NCI-H1048 (cell line): Measurements from ENCODE around the gene BOD1L1.

Experiments
- DNase-seq: peaks from one replicate; lab custom pipeline; 2025; lab: John Stamatoyannopoulos, UW

The BOD1L1 gene

DNA sequence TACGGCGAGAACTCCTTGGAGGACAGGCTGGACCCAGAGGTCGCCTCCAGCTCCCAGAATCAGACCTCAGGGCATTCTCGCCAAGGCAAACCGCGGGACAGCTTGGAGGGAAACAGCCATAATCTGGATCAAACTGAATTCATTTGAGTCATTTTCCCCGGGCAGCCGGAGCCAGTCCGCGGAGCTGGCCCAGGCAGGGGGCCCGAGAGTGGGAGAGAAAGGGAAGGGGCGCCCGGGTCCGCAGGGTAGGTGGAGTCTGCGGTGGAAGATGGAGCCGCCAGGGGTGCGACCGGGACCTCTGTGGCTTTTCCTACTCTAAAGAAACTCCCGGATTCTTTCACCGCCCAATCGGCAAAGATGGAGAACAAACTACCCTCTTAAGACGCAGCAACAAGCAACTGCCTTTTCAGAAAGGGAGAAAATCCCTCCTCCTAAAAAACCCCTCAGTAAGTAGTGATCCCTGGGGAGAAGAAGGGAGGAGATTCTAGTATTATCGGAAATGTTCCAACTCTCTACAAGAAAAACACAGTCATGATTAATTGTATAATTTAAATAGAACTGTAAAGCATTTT is 88.4 kb downstream of the BOD1L1 start:
- DNase-seq: no peak

DNA sequence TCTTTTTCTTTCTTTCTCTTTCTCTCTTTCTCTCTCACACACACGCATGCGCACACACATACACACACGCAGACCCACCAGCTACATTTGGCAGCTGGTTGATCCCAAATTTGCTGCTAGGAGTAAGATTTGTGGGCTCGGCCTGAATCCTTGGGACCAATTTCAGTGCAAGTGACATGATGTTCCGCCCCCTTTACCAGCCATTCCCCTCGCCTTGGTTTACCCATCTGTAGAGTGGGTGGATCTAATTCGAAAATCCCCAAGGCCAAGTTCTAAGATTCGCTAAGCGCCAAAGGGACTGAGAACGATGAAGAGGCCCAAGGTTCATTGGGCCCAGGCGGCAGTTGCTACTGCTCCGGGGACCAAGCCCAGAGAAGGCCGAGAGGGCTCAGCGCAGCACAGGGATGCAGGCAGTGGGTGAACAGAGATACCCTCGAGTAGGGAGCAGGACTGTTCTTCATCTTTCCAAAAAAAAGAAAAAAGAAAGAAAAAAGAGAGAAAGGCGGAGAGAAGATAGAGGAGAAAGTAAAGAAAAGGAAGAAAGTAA is 89.0 kb downstream of the BOD1L1 start:
- DNase-seq: no peak

DNA sequence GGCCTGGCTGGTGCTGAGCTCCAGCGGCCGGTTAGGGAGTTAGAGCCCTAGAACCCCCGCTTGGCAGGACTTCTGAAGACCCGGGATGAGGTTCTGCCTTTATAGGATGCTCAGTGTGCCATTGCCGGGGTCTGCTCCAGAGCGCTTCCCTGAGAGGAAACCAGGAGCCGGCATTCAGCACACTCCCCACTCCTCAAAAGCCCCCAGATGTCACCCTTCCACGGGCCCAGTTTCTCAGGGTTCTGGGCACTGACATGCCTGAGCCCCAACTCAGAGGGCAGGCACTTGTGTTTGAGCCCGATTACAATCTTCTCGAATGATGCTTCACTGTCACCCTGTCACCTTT is 89.7 kb downstream of the BOD1L1 start:
- no peak for DNase-seq

DNA sequence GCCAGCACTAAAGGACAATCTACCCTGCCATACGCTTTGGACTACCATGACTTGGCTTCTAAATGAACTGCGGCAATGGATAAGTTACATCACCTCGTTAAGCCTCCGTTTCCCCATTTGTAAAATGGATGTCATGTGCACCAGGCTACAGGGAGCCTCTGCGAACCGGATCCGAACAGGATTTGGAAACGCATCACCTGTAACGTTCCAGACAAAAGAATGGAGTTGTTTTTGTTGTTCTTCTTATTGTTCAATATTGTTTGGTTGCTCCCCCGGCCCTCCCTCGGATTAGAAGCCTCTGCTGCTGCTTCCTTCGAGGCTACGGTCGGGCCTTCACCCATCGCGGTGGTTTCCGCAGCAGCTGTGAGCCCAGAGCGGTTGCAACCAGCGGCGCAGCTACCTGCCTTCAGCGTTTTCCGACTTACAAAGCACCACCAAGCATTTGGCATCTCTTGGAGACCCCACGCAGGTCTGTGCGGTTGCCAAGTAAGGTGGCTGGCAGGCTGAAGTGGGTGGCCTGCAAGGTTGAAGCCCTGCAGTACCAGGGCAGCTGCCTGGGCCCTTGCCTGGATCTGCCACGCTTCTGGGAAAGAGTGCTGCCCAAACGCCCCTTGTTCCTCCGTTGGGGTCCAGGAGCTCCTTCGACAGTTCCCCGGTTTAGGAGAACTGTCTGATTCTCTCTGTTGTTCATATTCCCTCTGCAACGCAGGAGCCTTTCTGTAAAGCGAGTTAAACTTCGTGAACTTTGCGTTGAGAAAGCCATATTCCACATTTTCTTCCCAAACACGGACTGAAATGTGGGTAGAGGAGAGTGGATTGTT is 90.3 kb downstream of the BOD1L1 start:
- no peak for DNase-seq

DNA sequence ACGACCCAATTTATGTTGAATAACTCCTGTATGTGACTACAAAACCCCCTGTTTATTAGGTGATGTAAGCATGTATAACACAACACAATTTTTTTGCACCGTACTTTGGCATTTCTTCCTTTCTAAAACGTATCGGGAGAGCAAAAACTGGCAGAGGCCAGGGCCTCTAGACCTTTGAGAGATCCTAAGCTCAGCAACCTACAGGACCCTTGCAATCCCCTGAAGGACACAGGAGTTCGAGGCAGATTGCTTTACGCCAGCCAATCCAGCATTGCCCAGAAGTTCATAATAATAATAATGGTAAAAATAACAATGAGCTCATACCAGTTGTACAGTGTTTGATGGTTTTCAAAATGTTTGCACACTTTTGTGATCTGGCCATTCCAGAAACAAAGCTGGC is 90.9 kb downstream of the BOD1L1 start:
- no peak for DNase-seq

DNA sequence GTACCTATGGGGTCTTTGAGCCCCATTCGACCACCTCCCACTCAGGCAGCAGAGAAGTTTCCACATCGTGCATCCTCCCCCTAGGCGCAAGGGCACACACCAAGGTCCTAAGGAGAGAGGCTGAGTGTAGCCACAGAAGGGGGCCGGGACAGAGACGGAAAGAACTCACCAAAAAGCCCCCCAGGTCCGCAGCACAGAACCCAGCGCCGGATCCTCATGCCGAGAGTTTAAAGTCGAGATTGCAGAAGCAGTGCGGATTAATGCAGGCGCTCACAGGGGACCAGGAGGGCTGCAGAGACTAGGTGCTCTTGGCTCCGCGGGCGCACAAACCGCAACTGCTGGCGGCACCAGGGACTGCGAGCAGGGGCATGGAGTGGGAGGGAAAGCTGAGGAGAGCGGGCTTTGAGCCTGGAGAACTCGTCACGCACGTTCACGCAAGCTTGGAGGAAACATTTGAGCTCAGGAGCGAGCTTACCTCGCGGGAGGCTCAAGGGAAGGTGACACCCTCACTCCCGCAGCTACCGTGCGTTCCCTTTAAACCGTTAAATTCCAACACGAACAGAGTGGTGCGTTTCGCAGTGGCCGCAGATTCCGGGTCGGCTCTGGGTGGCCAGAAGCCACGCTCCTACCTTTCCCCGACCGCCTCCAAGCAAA is 91.7 kb downstream of the BOD1L1 start:
- no peak for DNase-seq

DNA sequence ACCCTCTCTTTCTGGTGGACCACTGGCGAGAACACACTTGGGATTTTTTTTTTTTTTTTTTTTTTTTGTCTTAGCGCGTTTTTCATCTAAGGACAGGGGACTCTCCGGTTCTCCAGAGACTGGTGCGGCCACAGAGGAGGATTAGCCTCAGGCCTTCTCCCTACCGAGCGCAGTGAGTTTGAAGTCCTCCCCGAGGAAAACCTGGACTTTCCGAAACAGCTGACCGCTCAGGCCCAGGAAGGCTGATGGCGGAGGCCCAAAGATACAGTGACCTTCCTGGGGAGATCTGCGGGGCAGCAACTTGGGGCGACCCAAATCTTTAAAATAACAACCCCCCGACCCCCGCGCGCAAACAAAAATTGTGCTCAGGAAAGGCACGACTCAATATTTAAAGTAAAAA is 92.4 kb downstream of the BOD1L1 start:
- DNase-seq: no peak

DNA sequence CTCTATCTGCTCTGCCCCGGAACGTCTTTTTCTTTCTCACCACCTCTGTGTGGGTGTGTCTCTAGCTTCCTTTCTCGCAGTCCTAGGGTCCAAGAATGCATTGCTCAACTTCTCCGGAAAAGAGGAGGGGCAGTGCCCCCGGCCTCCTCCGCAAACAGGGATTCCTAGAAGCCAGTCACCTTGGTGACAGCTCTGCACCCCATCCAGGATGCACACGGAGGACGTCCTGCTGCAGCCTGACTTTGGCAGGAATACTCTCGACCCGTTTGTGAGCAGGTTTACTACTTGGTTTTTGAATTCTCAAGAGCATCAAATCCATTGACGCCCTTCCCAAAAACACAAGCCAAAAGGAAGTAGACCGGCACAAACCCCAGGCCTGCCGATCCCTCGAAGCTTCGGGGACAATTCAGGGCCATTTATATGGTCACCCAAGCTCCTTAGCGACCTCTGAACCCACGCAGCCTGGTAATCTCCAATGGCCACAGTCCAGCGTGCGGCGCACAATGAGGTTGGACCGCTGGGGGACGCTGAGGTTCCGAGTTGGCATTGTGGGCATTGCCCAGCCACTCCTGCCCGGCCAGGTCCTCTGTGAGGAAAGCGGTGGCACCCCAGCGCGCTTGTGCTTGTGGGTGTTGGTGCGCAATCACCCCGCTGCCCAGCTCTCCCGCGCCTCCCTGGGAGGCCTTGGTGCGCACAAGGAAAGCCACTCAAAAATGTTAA is 93.0 kb downstream of the BOD1L1 start:
- DNase-seq: no peak

DNA sequence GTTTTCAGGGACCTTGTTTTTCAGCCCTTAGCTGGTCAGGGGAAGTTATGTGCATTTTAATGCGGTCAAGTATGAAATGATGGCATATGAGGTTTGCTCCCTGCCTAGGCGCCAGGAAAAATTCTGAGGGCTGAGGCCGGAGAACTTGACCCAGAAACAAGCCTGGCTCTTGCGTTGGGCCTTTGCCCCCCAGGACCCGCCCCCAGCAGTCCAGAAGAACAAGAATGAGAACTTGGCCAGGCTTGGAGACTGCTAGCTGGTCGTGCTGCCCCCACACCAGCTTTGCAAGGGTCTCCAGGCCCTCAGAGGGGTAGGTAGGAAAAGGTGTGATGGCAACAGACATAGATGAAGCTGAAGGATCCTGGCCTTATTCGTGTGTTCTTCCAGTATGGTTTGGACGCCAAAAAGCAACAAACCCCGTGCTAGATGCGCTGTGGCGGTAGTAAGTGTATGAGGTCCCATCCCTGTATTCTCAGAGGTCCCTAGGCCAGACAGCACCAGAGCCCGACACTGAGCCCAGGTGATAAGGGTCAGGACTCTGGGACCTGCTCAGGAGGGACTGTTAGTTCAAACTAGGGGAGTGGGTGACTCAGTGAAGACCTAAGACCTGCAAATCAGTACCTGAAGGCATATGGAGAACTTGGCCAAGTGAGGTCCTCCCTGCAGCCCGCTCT is 93.7 kb downstream of the BOD1L1 start:
- DNase-seq: no peak

DNA sequence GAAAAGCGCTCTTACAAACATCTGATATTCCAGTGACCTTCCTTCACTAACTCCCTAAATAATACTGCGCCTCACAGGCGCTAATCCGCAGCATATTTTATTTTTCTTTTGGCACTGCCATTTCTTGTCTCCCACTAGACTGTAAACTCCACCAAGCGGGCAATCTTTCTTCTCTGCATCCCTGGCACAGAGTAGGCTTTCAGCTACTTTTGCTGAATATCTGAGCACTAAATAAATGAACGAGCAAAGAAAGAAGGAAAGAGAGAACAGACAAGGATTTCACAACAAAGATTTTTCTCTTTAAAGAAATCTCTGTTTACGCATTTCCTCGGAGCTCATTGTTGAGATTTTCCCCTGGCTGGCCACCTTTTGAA is 95.9 kb downstream of the BOD1L1 start:
- no peak for DNase-seq

DNA sequence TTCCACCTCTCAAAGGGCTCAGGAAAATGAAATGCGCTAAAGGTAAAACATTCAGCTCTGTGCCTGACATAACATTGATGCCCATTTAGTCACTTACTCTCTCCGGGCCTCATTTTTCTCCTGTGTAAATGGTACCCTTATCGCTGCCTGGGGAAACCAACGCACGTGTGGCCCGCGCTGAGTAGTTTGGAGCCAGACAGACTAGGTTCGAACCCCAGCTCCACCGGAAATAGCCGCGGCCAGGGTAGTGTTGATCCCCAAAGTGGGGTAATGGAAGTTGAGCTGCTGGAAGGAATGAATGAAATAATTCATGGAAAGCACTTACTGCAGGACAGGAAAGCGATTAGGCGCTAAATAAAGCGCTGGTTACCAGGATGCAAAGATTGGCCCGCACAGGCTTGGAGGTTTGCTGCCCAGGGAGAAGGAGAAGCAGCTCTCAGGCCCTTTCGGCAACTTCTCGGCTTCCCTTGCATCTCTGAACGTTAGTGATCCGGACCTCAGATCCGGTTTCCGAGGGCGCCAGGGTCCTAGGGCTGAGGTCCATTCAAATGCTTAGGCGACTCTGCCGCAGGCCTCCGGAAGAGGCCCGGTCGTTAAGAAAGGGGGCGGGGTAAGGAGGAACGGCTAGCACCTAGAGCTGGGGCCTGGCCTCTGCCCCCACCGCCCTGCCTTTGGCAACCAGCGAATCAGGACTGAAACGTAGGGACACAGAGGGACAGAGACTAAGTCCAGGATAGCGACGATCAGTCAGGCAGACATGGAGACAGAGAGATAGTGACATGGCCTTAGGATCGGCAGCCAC is 96.5 kb downstream of the BOD1L1 start:
- no peak for DNase-seq

DNA sequence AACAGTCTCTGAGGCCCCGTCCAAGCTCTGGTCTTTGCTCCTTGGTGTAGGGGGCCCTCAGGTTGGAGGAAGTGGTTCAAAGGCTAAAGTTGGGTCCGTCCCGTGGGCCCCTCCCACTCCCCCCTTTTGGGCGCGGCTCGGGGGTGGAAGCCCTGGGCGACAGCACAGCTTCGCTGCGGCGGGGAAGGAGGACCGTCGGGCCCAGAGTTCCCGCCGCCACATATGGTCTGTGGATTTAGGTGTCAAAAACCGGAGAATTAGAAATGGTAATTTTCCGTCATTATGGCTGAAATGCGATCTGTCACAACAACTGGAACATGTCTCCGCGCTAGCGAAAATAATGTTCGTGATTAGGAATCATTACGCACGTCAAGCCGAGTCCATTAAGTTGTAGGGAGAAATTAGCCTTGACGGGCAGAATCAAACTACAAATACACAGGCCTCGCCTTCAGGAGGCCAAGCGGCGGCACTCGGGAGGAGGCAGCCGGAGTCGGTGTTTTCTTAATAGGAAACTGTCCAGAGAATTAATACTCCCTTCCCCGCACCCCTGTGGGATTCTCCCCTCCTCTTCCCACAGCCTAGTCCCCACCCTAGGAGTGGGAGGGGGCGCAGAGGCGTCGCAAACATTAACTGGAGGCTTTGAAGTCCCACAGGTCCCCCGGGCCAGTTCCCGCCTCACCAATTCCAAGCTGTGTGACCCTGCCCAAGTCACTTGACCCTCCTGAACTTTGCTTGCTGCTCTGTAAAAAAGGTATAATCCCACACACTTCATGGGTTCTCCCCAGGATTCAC is 98.2 kb downstream of the BOD1L1 start:
- no peak for DNase-seq

DNA sequence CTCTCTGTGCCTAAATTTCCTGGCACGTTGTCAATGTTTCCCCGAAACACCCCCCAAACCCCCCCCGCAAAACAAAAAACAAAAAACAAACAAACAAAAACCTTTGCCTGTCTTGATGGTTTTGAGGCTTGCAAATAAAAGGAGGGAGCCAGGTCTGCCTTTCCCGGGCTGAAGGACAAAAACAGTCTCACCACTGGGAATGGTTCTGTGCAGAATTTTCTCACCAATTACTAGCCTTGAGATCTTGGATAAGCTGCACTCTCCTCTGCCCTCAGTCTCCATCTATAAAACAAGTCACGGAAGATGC is 98.8 kb downstream of the BOD1L1 start:
- DNase-seq: no peak

DNA sequence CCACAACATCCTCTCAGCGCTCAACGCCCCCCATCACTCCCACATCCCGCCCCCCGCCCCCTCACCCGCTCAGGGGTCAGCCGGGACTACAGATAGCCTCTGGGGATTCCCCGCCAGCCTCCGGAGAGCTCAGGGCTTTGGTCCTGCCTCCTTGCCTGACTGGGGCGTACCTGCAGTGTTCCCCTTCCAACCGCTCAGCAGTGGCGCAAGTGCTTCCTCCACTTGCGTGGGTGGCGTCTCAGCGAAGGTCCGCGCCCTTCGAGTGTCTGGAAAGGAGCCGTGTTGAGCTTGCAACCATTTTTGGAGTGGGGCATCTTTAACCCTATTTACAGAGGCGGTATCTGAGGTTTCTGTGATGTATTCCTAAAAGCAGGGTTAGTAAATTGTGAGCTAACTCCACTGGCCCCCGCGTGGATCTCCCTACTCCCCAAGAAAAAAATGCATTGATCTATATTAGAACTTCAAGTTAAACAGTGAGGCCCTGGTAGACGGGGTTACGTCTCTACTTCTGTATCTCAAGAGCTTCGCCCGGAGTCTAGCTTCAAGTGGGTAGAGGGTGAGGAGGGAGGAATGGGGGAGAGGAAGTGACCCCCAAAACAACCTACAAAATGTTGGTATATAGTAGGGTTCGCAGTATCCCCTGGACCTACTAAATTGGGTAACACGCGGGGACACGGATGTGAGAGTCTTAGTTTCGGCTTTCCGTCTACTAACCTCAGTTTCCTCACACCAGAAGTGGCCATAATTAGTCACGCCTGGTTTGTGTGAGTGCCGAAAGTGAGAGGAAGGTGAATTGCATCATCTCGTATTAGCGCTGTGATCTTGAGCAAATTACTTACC is 99.3 kb downstream of the BOD1L1 start:
- no peak for DNase-seq

DNA sequence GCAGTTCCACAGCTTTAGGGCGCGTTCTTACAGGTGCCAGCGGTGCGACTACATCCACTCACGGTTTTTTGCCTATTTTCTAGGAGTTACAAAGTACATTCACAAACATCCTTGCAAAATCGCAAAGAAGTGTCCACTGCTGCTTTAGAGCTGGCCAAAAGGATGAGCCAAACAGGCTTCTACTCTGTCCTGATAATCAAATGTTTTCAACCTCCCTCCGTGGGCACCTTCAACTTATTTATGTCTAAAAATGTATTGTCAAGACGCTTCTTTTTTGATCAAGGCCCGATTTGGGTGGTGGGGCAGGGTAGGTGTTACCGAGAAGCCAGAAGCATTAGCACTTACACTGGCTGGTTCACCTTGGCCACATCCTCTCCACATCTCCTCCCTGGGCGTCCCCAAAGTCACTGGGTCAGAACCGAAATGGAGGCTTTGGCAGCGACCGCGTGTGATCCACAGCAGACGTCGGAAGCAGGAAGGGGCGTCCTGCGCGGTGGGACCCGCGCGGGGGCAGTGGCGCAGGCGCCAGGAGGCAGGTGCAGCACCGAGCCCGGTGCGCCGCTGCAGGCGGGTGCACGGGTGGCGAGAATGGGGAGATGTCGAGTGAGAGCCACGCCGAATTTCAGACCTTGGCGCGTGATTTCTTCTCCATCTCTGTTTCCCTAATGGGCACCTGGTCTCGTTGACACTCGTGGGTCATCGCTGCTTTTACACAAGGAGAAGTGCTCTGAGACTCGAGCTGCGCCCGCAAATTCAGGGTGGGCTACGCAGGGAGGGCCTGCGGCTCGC is 100.1 kb downstream of the BOD1L1 start:
- DNase-seq: no peak

DNA sequence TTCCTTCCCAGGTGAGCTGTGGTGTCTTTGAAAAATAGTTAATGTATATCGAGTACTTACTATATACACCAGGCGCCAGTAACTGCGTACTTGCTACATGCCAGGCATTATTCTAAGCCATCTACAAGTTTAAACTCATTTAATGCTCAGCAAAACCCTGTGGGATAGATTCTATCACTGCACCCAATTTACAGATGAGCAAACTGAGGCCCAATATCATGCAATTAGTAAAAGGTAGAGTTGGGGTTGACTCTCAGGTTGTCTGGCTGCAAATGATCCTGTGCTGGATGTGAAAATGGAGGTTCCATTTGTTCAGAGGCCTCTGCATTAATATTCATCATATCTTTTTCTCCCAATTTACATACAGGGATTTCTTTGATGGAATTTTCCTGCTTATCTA is 100.9 kb downstream of the BOD1L1 start:
- no peak for DNase-seq

DNA sequence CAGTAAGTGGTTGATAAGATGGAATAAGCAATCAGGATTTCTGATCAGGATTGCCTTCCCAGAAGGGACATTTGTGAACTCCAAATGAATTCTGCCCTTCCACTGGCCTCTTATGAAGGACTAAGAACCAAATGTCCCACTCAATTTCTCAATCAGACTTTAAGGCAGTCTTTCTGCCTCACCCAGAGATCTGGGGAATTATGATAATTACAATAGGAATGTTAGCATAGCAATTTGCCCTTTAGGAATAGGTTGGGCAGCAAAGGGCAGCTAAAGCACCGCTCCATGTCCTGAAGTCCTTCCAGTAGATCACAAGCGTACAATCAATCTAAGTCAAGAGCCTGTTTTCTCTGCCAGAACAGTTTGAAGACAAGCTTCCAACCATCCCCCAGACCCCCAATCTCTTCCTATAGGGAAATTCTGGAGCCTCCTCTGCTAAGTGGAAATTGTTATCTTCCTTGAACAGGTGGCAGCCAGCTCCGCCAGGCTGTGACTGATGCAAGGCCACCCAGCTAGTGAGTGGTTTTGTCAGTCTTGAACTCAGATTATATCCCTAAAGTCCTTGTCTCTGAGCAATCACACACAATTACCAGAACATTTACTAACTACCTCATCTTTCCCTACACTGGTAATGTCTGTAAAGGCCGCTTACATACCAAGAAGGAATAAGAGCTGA is 101.8 kb downstream of the BOD1L1 start:
- DNase-seq: no peak

DNA sequence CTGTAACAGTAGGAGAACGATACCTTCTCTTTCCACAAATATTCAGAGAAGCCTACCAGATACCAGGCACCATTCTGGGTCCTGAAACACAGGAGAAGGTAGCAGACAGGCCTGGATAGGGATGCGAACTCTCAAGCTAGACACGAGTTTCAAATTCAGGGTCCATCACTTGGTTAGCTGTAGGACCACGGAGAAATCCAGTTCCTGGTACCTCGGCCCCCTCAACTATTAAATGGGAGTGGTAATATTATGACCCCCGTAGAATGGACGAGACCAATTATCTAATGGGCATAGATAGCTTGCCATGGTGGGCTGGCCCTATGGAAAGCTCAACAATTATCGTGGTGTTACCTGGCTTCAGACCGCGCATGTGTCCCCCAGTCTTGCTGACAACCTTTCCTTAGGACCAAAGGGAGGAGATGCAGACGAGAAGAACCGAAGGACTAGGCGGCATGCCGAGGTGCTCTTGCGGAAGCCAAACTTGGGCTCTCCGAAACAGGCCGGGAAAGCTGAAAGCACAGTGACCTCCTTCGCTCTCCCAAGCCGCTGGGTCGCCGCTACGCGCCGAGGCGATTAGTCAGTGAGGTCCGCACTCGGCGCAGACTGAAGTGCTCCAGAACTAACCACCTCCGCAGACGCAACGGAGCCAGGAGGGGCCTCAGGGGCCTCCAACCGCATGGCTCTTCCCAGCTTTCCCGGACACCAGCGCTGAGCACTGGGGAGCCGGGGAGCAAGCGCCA is 102.9 kb downstream of the BOD1L1 start:
- no peak for DNase-seq
